Astrocyte (in vitro differentiated cells and primary cell): ENCODE results near the gene SLC10A1. TPM values are rescaled to one million over a fixed set of nuclear protein-coding genes. Genes with fewer than 3 reads are reported as not detected.

Source experiments
- DNase-seq: peaks from one replicate; pipeline ENCODE4 v3.0.0-alpha.2; 2010; ENCODE audit warnings: low read depth
- FAIRE-seq: peaks from 2 replicates; lab custom pipeline; 2011; peaks lifted over from hg19 to GRCh38; lab: Jason Lieb, UNC
- H2AFZ ChIP-seq: 2 replicates; pipeline ENCODE4 v1.6.0; 2012; ENCODE audit warnings: low read depth, low read length, inconsistent platforms
- H3K27ac ChIP-seq: 2 replicates; pipeline ENCODE4 v1.5.1; 2011; ENCODE audit warnings: low read depth, low read length, inconsistent platforms
- H3K27me3 ChIP-seq: 2 replicates; pipeline ENCODE4 v1.6.0; 2011; ENCODE audit warnings: low read length, inconsistent platforms; ENCODE audit not compliant: insufficient read depth
- H3K36me3 ChIP-seq: 2 replicates; pipeline ENCODE4 v1.5.1; 2011; ENCODE audit warnings: low read length, inconsistent platforms; ENCODE audit not compliant: insufficient read depth
- H3K4me1 ChIP-seq: 2 replicates; pipeline ENCODE4 v1.5.1; 2011; ENCODE audit warnings: low read length, inconsistent platforms; ENCODE audit not compliant: insufficient read depth
- H3K4me2 ChIP-seq: 2 replicates; pipeline ENCODE4 v1.6.0; 2012; ENCODE audit warnings: low read length, inconsistent platforms
- H3K4me3 ChIP-seq: 2 replicates; pipeline ENCODE4 v1.5.1; 2011; ENCODE audit warnings: low read depth, mild to moderate bottlenecking, low read length, inconsistent platforms; ENCODE audit not compliant: insufficient read depth
- H3K79me2 ChIP-seq: 2 replicates; pipeline ENCODE4 v1.6.0; 2012; ENCODE audit warnings: mild to moderate bottlenecking, low read length, inconsistent platforms; ENCODE audit not compliant: insufficient read depth
- H3K9ac ChIP-seq: 2 replicates; pipeline ENCODE4 v1.6.0; 2012; ENCODE audit warnings: mild to moderate bottlenecking, low read length, inconsistent platforms
- H3K9me3 ChIP-seq: 2 replicates; pipeline ENCODE4 v1.5.1; 2012; ENCODE audit warnings: low read depth, mild to moderate bottlenecking, low read length, inconsistent platforms; ENCODE audit not compliant: insufficient read depth
- H4K20me1 ChIP-seq: 2 replicates; pipeline ENCODE4 v1.6.0; 2012; ENCODE audit warnings: low read length, inconsistent platforms; ENCODE audit not compliant: insufficient read depth
- H3K27ac Mint-ChIP-seq: one replicate; pipeline ENCODE4 v1.8.0; 2021; ENCODE audit warnings: mild to moderate bottlenecking, mixed read lengths; ENCODE audit not compliant: unreplicated experiment
- H3K27me3 Mint-ChIP-seq: one replicate; pipeline ENCODE4 v1.8.0; 2021; ENCODE audit warnings: low read depth, mixed read lengths; ENCODE audit not compliant: unreplicated experiment
- H3K36me3 Mint-ChIP-seq: one replicate; pipeline ENCODE4 v1.8.0; 2021; ENCODE audit warnings: low read depth, mixed read lengths; ENCODE audit not compliant: unreplicated experiment
- H3K4me1 Mint-ChIP-seq: one replicate; pipeline ENCODE4 v1.8.0; 2021; ENCODE audit warnings: low read depth, mixed read lengths; ENCODE audit not compliant: unreplicated experiment
- H3K4me3 Mint-ChIP-seq: one replicate; pipeline ENCODE4 v1.8.0; 2021; ENCODE audit warnings: mild to moderate bottlenecking, moderate library complexity, mixed read lengths; ENCODE audit not compliant: unreplicated experiment
- H3K9me3 Mint-ChIP-seq: one replicate; pipeline ENCODE4 v1.8.0; 2021; ENCODE audit warnings: mild to moderate bottlenecking, mixed read lengths; ENCODE audit not compliant: unreplicated experiment
- EZH2 ChIP-seq: IDR thresholded peaks from 2 replicates; pipeline ENCODE4 v1.6.1; 2012; ENCODE audit warnings: mild to moderate bottlenecking, low read length, inconsistent platforms; ENCODE audit not compliant: insufficient read depth
- total RNA-seq: library from RNA; stranded (reverse); gene quantifications from 2 replicates; pipeline ENCODE4 v1.2.1, GENCODE V29; 2021
- TF ChIP-seq, protein P1 (sequence below): IDR thresholded peaks from 2 replicates; pipeline ENCODE4 v1.5.1; 2011; ENCODE audit warnings: low read depth, mild to moderate bottlenecking, inconsistent platforms, low read length, moderate library complexity; ENCODE audit not compliant: insufficient read depth

The SLC10A1 gene
- total RNA-seq, 1 donor from 2014 or later = not detected

DNA sequence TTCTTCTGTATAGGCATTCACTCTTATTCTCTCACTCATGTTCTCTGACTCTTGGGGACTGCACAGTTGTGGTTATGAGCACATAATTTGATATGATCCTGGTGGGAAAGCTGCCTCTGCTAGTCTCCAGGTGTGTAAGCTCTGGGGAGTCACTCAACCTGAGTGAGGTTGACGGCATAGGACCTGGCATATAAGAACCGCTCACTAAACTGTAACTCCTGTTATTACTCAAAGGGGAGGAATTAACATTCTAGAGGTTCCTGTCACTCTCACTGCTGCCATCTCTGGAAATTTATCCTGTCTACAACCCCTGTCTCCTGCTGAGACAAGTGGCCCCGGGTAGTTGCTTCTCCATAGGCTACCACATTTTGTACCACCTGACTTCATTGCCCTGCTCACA is 16.1 kb downstream of the SLC10A1 start:
- peaks cover 42% of the 10 kb centered on the region for H4K20me1 ChIP-seq
- FAIRE-seq = no peak
- H3K27me3 ChIP-seq = no peaks in the 10 kb centered on the region
- no peaks in the 10 kb centered on the region for H3K27me3 Mint-ChIP-seq
- no peaks in the 10 kb centered on the region for H3K4me1 ChIP-seq
- H3K27ac Mint-ChIP-seq = no peak overlapping the region
- H2AFZ ChIP-seq = no peak overlapping the region
- H3K4me3 Mint-ChIP-seq = no peak overlapping the region
- no peaks in the 10 kb centered on the region for H3K9me3 Mint-ChIP-seq
- H3K79me2 ChIP-seq = peaks cover 7% of the 10 kb centered on the region
- no peak overlapping the region for H3K4me2 ChIP-seq
- H3K36me3 Mint-ChIP-seq = peaks cover 6% of the 10 kb centered on the region
- H3K27ac ChIP-seq = no peak overlapping the region
- DNase-seq = no peak
- H3K4me1 Mint-ChIP-seq = peaks cover 5% of the 10 kb centered on the region
- peaks cover 29% of the 10 kb centered on the region for H3K36me3 ChIP-seq
- H3K4me3 ChIP-seq = no peak overlapping the region
- no peaks in the 10 kb centered on the region for H3K9me3 ChIP-seq
- no peak overlapping the region for H3K9ac ChIP-seq
- TF ChIP-seq, protein P1, sequence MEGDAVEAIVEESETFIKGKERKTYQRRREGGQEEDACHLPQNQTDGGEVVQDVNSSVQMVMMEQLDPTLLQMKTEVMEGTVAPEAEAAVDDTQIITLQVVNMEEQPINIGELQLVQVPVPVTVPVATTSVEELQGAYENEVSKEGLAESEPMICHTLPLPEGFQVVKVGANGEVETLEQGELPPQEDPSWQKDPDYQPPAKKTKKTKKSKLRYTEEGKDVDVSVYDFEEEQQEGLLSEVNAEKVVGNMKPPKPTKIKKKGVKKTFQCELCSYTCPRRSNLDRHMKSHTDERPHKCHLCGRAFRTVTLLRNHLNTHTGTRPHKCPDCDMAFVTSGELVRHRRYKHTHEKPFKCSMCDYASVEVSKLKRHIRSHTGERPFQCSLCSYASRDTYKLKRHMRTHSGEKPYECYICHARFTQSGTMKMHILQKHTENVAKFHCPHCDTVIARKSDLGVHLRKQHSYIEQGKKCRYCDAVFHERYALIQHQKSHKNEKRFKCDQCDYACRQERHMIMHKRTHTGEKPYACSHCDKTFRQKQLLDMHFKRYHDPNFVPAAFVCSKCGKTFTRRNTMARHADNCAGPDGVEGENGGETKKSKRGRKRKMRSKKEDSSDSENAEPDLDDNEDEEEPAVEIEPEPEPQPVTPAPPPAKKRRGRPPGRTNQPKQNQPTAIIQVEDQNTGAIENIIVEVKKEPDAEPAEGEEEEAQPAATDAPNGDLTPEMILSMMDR = no peak
- no peak for TF ChIP-seq EZH2

DNA sequence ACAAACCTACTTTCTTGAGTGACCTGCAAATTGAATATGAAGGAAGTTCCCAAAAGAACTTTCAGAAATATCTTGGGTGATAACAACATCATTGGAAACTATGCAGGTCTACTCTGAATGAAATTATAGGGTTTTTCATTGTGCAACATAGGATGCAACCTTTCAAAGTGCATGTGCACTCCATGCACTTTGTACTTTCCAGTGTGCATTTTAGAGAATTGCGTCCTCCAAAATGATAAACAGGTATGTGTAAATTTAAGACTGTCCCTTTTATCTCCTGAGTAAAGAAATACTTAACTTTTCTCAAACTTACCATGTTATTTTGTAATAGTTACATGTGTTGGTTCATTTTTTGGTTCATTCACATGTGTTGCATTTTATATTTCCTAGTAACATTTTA is 16.9 kb downstream of the SLC10A1 start:
- H3K27ac ChIP-seq = no peak overlapping the region
- no peaks in the 10 kb centered on the region for H3K27me3 Mint-ChIP-seq
- peaks cover 5% of the 10 kb centered on the region for H3K4me1 Mint-ChIP-seq
- H3K9me3 ChIP-seq = no peaks in the 10 kb centered on the region
- peaks cover 6% of the 10 kb centered on the region for H3K36me3 Mint-ChIP-seq
- H3K9me3 Mint-ChIP-seq = no peaks in the 10 kb centered on the region
- peaks cover 36% of the 10 kb centered on the region for H3K36me3 ChIP-seq
- DNase-seq (no peak), FAIRE-seq (no peak)
- no peak overlapping the region for H3K27ac Mint-ChIP-seq
- no peak overlapping the region for H3K4me3 Mint-ChIP-seq
- no peak for TF ChIP-seq EZH2
- TF ChIP-seq, protein P1 = no peak
- no peaks in the 10 kb centered on the region for H3K27me3 ChIP-seq
- H3K4me1 ChIP-seq = no peaks in the 10 kb centered on the region
- no peak overlapping the region for H2AFZ ChIP-seq
- peaks cover 48% of the 10 kb centered on the region for H4K20me1 ChIP-seq
- no peak overlapping the region for H3K9ac ChIP-seq
- H3K4me2 ChIP-seq = no peak overlapping the region
- H3K79me2 ChIP-seq = peaks cover 12% of the 10 kb centered on the region
- no peak overlapping the region for H3K4me3 ChIP-seq

- Histone ChIP-seq H3K9ac (no peak overlapping the region), H2AFZ (no peak overlapping the region), H3K4me2 (no peak overlapping the region), H3K4me3 (no peak overlapping the region), H3K27ac (no peak overlapping the region), H3K36me3 (peaks cover 43% of the 10 kb centered on the region), H4K20me1 (peaks cover 55% of the 10 kb centered on the region), H3K9me3 (no peaks in the 10 kb centered on the region), H3K79me2 (peaks cover 12% of the 10 kb centered on the region), H3K27me3 (no peaks in the 10 kb centered on the region), H3K4me1 (no peaks in the 10 kb centered on the region)
- Mint-ChIP-seq H3K27ac (no peak overlapping the region), H3K4me1 (peaks cover 5% of the 10 kb centered on the region), H3K4me3 (no peak overlapping the region), H3K27me3 (no peaks in the 10 kb centered on the region), H3K9me3 (no peaks in the 10 kb centered on the region), H3K36me3 (peaks cover 6% of the 10 kb centered on the region)
- TF ChIP-seq, protein P1 = no peak
- TF ChIP-seq EZH2 = no peak
- no peak for DNase-seq
- no peak for FAIRE-seq
Measured at GRCh38 chr14:69779088-69779487, 18.0 kb downstream of the SLC10A1 start.
